GM23338 (cell line): ENCODE results near the gene NAALADL2. TPM values are rescaled to one million over a fixed set of nuclear protein-coding genes. Genes with fewer than 3 reads are reported as not detected.

Experiments used
- ATAC-seq: fragments of 200-7000 bp; cut with Tn5 transposase; 3 replicates; pipeline ENCODE4 v1.9.1; 2020
- DNase-seq: peaks from one replicate; pipeline ENCODE4 v3.0.0-alpha.2; 2015; ENCODE audit warnings: low spot score
- H2AFZ ChIP-seq: fragments of 200-600 bp; sonication (generic); 2 replicates; pipeline ENCODE4 v1.8.0; 2016; ENCODE audit warnings: antibody characterized with exemption, mild to moderate bottlenecking, moderate library complexity
- H3F3A ChIP-seq: fragments of 200-600 bp; sonication (generic); replicated peaks from 2 replicates; pipeline ENCODE4 v1.8.0; 2017; ENCODE audit warnings: antibody characterized with exemption, mixed run types, low read depth
- H3K27ac ChIP-seq: fragments of 200-600 bp; sonication (generic); 2 replicates; pipeline ENCODE4 v1.6.1; 2016; ENCODE audit warnings: low read depth
- H3K27me3 ChIP-seq: fragments of 200-600 bp; sonication (generic); 2 replicates; pipeline ENCODE4 v1.8.0; 2016; ENCODE audit warnings: mild to moderate bottlenecking, mixed run types, moderate library complexity; ENCODE audit not compliant: insufficient read depth
- H3K36me3 ChIP-seq: fragments of 200-600 bp; sonication (generic); 2 replicates; pipeline ENCODE4 v1.8.0; 2016; ENCODE audit warnings: mild to moderate bottlenecking; ENCODE audit not compliant: insufficient read depth
- H3K4me1 ChIP-seq: fragments of 200-600 bp; sonication (generic); 2 replicates; pipeline ENCODE4 v1.8.0; 2016; ENCODE audit warnings: mild to moderate bottlenecking, moderate library complexity; ENCODE audit not compliant: insufficient read depth
- H3K4me2 ChIP-seq: fragments of 200-600 bp; sonication (generic); 2 replicates; pipeline ENCODE4 v1.7.1; 2017; ENCODE audit warnings: mixed run types
- H3K4me3 ChIP-seq: fragments of 200-600 bp; sonication (generic); 2 replicates; pipeline ENCODE4 v1.6.1; 2016; ENCODE audit warnings: mixed run types
- H3K79me2 ChIP-seq: fragments of 200-600 bp; sonication (generic); replicated peaks from 2 replicates; pipeline ENCODE4 v1.8.0; 2017; ENCODE audit warnings: mild to moderate bottlenecking; ENCODE audit not compliant: insufficient read depth
- H3K9me2 ChIP-seq: fragments of 200-600 bp; sonication (generic); 2 replicates; pipeline ENCODE4 v1.8.0; 2017; ENCODE audit not compliant: insufficient read depth
- H4K20me1 ChIP-seq: fragments of 200-600 bp; sonication (generic); replicated peaks from 2 replicates; pipeline ENCODE4 v1.8.0; 2017; ENCODE audit warnings: mild to moderate bottlenecking; ENCODE audit not compliant: insufficient read depth
- H3K27ac Mint-ChIP-seq: 2 replicates; pipeline ENCODE4 v1.8.0; 2020; ENCODE audit warnings: inconsistent platforms, mild to moderate bottlenecking, moderate library complexity, mixed read lengths
- H3K27me3 Mint-ChIP-seq: 3 replicates; pipeline ENCODE4 v1.8.0; 2022; ENCODE audit warnings: low read depth, mild to moderate bottlenecking, moderate library complexity, mixed read lengths, inconsistent platforms; ENCODE audit not compliant: insufficient read depth, poor library complexity
- H3K36me3 Mint-ChIP-seq: 3 replicates; pipeline ENCODE4 v1.8.0; 2021; ENCODE audit warnings: low read depth, mild to moderate bottlenecking, inconsistent platforms, moderate library complexity, mixed read lengths
- H3K4me1 Mint-ChIP-seq: 3 replicates; pipeline ENCODE4 v1.8.0; 2020; ENCODE audit warnings: mild to moderate bottlenecking, inconsistent platforms, mixed read lengths
- H3K4me3 Mint-ChIP-seq: 3 replicates; pipeline ENCODE4 v1.8.0; 2021; ENCODE audit warnings: moderate library complexity, mild to moderate bottlenecking, inconsistent platforms, mixed read lengths
- H3K9me3 Mint-ChIP-seq: 3 replicates; pipeline ENCODE4 v1.8.0; 2020; ENCODE audit warnings: moderate library complexity, mild to moderate bottlenecking, inconsistent platforms, mixed read lengths
- EZH2phosphoT487 ChIP-seq: fragments of 200-600 bp; sonication (generic); IDR thresholded peaks from one replicate; pipeline ENCODE4 v1.8.1; 2018; ENCODE audit warnings: antibody characterized with exemption; ENCODE audit not compliant: unreplicated experiment
- JUNB ChIP-seq: IDR thresholded peaks from one replicate; pipeline ENCODE4 v1.6.1; 2016; ENCODE audit warnings: antibody characterized with exemption; ENCODE audit not compliant: unreplicated experiment
- NANOG ChIP-seq: IDR thresholded peaks from 2 replicates; pipeline ENCODE4 v1.6.1; 2016; ENCODE audit warnings: antibody characterized with exemption, borderline replicate concordance
- POLR2AphosphoS5 ChIP-seq: IDR thresholded peaks from 2 replicates; pipeline ENCODE4 v1.6.1; 2016; ENCODE audit warnings: antibody characterized with exemption, low read depth
- REST ChIP-seq: IDR thresholded peaks from one replicate; pipeline ENCODE4 v1.6.1; 2018; ENCODE audit warnings: antibody characterized with exemption; ENCODE audit not compliant: unreplicated experiment
- STAT1 ChIP-seq: IDR thresholded peaks from one replicate; pipeline ENCODE4 v1.6.1; 2016; ENCODE audit warnings: antibody characterized with exemption; ENCODE audit not compliant: unreplicated experiment
- ZNF114 ChIP-seq: fragments of 250-450 bp; sonication (Bioruptor Pico); IDR thresholded peaks from 2 replicates; pipeline ENCODE4 v1.5.0; 2020; ENCODE audit warnings: mild to moderate bottlenecking, moderate library complexity
- ZNF331 ChIP-seq: fragments of 250-450 bp; sonication (Bioruptor Pico); IDR thresholded peaks from 2 replicates; pipeline ENCODE4 v1.5.0; 2020; ENCODE audit warnings: low read depth, mild to moderate bottlenecking, moderate library complexity
- ZNF462 ChIP-seq: fragments of 250-450 bp; sonication (Bioruptor Pico); IDR thresholded peaks from 2 replicates; pipeline ENCODE4 v1.5.0; 2020; ENCODE audit warnings: mild to moderate bottlenecking, moderate library complexity
- polyA plus RNA-seq: library from polyadenylated mRNA; unstranded; fragments of >200 nt; fragmentation: Nextera tagmentation; extraction: Ambion mirVana; gene quantifications from 2 replicates; pipeline ENCODE4 v1.2.1, GENCODE V29; 2016
- total RNA-seq: library from RNA; depleted of rRNA; stranded (reverse); fragments of >200 nt; shearing (Covaris generic); gene quantifications from 2 replicates; pipeline ENCODE4 v1.2.3, GENCODE V29; 2014

The NAALADL2 gene
- total and polyA plus RNA-seq, 2 experiments from 2014 or later, result 1.6 to 2.6 TPM

GRCh38 chr3:174862101-174862500 is 3.0 kb downstream of the NAALADL2 start (continued):
- TF ChIP-seq STAT1 (no peak), REST (no peak), ZNF331 (CRISPR knock-in tag) (no peak), ZNF114 (CRISPR knock-in tag) (no peak)

DNA sequence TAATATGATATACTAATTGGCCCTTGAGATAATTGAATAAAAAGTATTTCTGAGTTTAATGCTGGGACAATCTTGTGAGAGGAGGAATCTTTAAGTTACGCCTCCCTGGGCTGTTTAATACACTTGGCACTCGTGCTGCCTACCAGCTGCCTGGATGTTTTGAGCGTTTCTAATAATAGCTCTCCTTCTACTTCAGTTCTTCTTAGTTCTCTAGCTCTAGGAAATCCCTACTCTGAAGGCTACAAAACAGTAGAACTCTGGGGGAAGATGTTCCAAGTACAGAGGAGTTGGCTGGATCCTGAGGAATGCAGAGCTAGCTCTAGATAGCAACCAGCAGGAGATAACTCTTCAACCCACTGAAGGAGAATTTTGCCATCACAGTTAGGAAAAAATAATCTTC is 3.5 kb downstream of the NAALADL2 start:
- DNase-seq (no peak), ATAC-seq (no peak)
- no peaks in the 10 kb centered on the region for H4K20me1 ChIP-seq
- no peak overlapping the region for H3K27ac Mint-ChIP-seq
- H3K79me2 ChIP-seq, result no peaks in the 10 kb centered on the region
- H3F3A ChIP-seq, result no peaks in the 10 kb centered on the region
- H3K4me2 ChIP-seq, result no peak overlapping the region
- peaks cover 15% of the 10 kb centered on the region for H3K4me1 ChIP-seq
- H3K9me2 ChIP-seq, result peaks cover 6% of the 10 kb centered on the region; the same call in 1 of the 2 replicates
- TF ChIP-seq JUNB (no peak), POLR2AphosphoS5 (no peak), NANOG (no peak), EZH2phosphoT487 (no peak), ZNF462 (CRISPR knock-in tag) (no peak)
- H3K4me1 Mint-ChIP-seq, result peaks cover 21% of the 10 kb centered on the region
- H3K9me3 Mint-ChIP-seq, result no peaks in the 10 kb centered on the region
- no peaks in the 10 kb centered on the region for H3K36me3 Mint-ChIP-seq
- no peak overlapping the region for H3K4me3 Mint-ChIP-seq
- H3K36me3 ChIP-seq, result no peaks in the 10 kb centered on the region
- H3K27ac ChIP-seq, result no peak overlapping the region
- H2AFZ ChIP-seq, result no peak overlapping the region
- H3K27me3 ChIP-seq, result no peaks in the 10 kb centered on the region
- H3K27me3 Mint-ChIP-seq, result no peaks in the 10 kb centered on the region
- H3K4me3 ChIP-seq, result no peak overlapping the region
